K562 (cell line): ENCODE measurements around the gene RIMKLA. TPM values are rescaled to one million over a fixed set of nuclear protein-coding genes. Genes with fewer than 3 reads are reported as not detected.
A peak's percentile ranks its signal among the peaks of the same experiment; 100 is the strongest.

Source experiments
- PHF8 ChIP-seq: fragments of 200-600 bp; sonication (generic); IDR thresholded peaks from 2 replicates; pipeline ENCODE4 v1.6.1; 2012; ENCODE audit warnings: mixed run types, mild to moderate bottlenecking, inconsistent platforms, low read length, moderate library complexity, borderline replicate concordance
- POLR2G ChIP-seq: fragments of 200-400 bp; formaldehyde crosslinking; IDR thresholded peaks from 2 replicates; pipeline ENCODE4 v1.6.1; 2017; ENCODE audit warnings: low read depth, mild to moderate bottlenecking, antibody characterized with exemption, low read length, moderate library complexity
- PYGO2 ChIP-seq: fragments of 450-650 bp; IDR thresholded peaks from 2 replicates; pipeline ENCODE4 v1.6.1; 2016; ENCODE audit warnings: mild to moderate bottlenecking, missing genetic modification characterization, moderate library complexity, missing compliant biosample characterization
- RBBP5 ChIP-seq: fragments of 200-600 bp; sonication (generic); IDR thresholded peaks from 2 replicates; pipeline ENCODE4 v1.6.1; 2012; ENCODE audit warnings: borderline replicate concordance, mild to moderate bottlenecking, low read length, control low read depth, inconsistent platforms; ENCODE audit not compliant: insufficient read depth, poor library complexity, severe bottlenecking
- RBFOX2 ChIP-seq: fragments of 200-400 bp; formaldehyde crosslinking; IDR thresholded peaks from 2 replicates; pipeline ENCODE4 v1.6.1; 2017; ENCODE audit warnings: low read depth, mild to moderate bottlenecking, low read length, moderate library complexity
- SPI1 ChIP-seq: IDR thresholded peaks from 2 replicates; pipeline ENCODE4 v1.6.1; 2011; ENCODE audit warnings: low read depth, low read length, control low read depth, borderline replicate concordance
- SRSF3 ChIP-seq: fragments of 200-400 bp; formaldehyde crosslinking; IDR thresholded peaks from 2 replicates; pipeline ENCODE4 v1.6.1; 2016; ENCODE audit warnings: mild to moderate bottlenecking, low read length, moderate library complexity; ENCODE audit not compliant: insufficient read depth
- ZFX ChIP-seq: sonication (generic); formaldehyde crosslinking; IDR thresholded peaks from 2 replicates; pipeline ENCODE4 v1.8.0; 2022; ENCODE audit warnings: mild to moderate bottlenecking, missing genetic modification reagents, moderate library complexity
- polyA plus RNA-seq, 8 experiments: library from polyadenylated mRNA; depleted of rRNA in 4 of 8; stranded (reverse) in 5 of 8; unstranded in 3 of 8; fragments of >200 nt; fragmentation: Nextera tagmentation in 2 of 8; fragmentation: Illumina TruSeq in 1 of 8; extraction: Ambion mirVana in 2 of 8; extraction: Trizol in 1 of 8; gene quantifications; 2 replicates each; pipeline versions ENCODE4 v1.2.1 to v1.2.3, GENCODE V29; 2011 to 2014; ENCODE audit warnings: inconsistent platforms in 1 of 8, missing spikeins in 1 of 8
- total RNA-seq, 7 experiments: library from RNA; depleted of rRNA in 6 of 7; stranded (reverse); fragments of >200 nt in 6 of 7; fragmentation: Illumina TruSeq in 2 of 7; extraction: Trizol in 2 of 7; gene quantifications; 2 replicates each; pipeline versions ENCODE4 v1.2.1 to v1.2.3, GENCODE V29; 2011 to 2021; ENCODE audit warnings: low replicate concordance in 1 of 7
- TF ChIP-seq, protein P1 (sequence below), 2 experiments: fragments of 450-650 bp in 1 of 2; sonication (generic) in 1 of 2; formaldehyde crosslinking in 1 of 2; IDR thresholded peaks; 2 replicates each; pipeline versions ENCODE4 v1.7.1 to v1.9.0; 2016 to 2022; ENCODE audit warnings: inconsistent platforms in 1 of 2, mild to moderate bottlenecking in 1 of 2, missing genetic modification reagents in 1 of 2
- TF ChIP-seq, protein P2 (sequence below), 3 experiments: fragments of 200-800 bp in 1 of 3; fragments of 250-450 bp in 1 of 3; fragments of 450-650 bp in 1 of 3; sonication (Bioruptor Pico) in 1 of 3; sonication (Bioruptor generic) in 1 of 3; formaldehyde crosslinking in 1 of 3; IDR thresholded peaks; 2 replicates each; pipeline versions ENCODE4 v1.6.1 to v1.8.0; 2016 to 2022; ENCODE audit warnings: mild to moderate bottlenecking in 2 of 3, missing genetic modification characterization in 2 of 3, missing compliant biosample characterization in 1 of 3, moderate library complexity in 1 of 3
- TF ChIP-seq, protein P3 (sequence below): fragments of 150-350 bp; conservative IDR thresholded peaks from 2 replicates; pipeline ENCODE4 v1.6.1; 2014; ENCODE audit warnings: low read length

Gene RIMKLA
- total and polyA plus RNA-seq, 9 of the 15 experiments (the other 6 are each of a cell fraction or from before 2014, with no cell fraction given) = 0.02 TPM; not detected in 8

DNA sequence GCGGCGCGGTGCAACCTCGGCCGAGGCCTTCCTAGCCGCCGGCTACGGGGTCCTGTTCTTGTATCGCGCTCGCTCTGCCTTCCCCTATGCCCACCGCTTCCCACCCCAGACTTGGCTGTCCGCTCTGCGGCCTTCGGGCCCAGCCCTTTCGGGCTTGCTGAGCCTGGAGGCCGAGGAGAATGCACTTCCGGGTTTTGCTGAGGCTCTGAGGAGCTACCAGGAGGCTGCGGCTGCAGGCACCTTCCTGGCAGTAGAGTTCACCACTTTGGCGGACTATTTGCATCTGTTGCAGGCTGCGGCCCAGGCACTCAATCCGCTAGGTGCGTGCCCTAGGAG, 76.1 kb downstream of the RIMKLA start (continued):
- TF ChIP-seq, protein P1, sequence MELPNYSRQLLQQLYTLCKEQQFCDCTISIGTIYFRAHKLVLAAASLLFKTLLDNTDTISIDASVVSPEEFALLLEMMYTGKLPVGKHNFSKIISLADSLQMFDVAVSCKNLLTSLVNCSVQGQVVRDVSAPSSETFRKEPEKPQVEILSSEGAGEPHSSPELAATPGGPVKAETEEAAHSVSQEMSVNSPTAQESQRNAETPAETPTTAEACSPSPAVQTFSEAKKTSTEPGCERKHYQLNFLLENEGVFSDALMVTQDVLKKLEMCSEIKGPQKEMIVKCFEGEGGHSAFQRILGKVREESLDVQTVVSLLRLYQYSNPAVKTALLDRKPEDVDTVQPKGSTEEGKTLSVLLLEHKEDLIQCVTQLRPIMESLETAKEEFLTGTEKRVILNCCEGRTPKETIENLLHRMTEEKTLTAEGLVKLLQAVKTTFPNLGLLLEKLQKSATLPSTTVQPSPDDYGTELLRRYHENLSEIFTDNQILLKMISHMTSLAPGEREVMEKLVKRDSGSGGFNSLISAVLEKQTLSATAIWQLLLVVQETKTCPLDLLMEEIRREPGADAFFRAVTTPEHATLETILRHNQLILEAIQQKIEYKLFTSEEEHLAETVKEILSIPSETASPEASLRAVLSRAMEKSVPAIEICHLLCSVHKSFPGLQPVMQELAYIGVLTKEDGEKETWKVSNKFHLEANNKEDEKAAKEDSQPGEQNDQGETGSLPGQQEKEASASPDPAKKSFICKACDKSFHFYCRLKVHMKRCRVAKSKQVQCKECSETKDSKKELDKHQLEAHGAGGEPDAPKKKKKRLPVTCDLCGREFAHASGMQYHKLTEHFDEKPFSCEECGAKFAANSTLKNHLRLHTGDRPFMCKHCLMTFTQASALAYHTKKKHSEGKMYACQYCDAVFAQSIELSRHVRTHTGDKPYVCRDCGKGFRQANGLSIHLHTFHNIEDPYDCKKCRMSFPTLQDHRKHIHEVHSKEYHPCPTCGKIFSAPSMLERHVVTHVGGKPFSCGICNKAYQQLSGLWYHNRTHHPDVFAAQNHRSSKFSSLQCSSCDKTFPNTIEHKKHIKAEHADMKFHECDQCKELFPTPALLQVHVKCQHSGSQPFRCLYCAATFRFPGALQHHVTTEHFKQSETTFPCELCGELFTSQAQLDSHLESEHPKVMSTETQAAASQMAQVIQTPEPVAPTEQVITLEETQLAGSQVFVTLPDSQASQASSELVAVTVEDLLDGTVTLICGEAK (IDR thresholded peaks at IDR 0.05) = 0 out of 2 replicates have a peak, but pooled peaks have one; percentile 36
- TF ChIP-seq, protein P1 (CRISPR knock-in tag; IDR thresholded peaks at IDR 0.05) = no peak
- TF ChIP-seq POLR2G = peak; percentile 76
- TF ChIP-seq, protein P2, sequence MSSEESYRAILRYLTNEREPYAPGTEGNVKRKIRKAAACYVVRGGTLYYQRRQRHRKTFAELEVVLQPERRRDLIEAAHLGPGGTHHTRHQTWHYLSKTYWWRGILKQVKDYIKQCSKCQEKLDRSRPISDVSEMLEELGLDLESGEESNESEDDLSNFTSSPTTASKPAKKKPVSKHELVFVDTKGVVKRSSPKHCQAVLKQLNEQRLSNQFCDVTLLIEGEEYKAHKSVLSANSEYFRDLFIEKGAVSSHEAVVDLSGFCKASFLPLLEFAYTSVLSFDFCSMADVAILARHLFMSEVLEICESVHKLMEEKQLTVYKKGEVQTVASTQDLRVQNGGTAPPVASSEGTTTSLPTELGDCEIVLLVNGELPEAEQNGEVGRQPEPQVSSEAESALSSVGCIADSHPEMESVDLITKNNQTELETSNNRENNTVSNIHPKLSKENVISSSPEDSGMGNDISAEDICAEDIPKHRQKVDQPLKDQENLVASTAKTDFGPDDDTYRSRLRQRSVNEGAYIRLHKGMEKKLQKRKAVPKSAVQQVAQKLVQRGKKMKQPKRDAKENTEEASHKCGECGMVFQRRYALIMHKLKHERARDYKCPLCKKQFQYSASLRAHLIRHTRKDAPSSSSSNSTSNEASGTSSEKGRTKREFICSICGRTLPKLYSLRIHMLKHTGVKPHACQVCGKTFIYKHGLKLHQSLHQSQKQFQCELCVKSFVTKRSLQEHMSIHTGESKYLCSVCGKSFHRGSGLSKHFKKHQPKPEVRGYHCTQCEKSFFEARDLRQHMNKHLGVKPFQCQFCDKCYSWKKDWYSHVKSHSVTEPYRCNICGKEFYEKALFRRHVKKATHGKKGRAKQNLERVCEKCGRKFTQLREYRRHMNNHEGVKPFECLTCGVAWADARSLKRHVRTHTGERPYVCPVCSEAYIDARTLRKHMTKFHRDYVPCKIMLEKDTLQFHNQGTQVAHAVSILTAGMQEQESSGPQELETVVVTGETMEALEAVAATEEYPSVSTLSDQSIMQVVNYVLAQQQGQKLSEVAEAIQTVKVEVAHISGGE (CRISPR knock-in tag; IDR thresholded peaks at IDR 0.05) = no peak
- TF ChIP-seq ZFX (CRISPR knock-in tag) = peak; percentile 68
- peak; percentile 39 for TF ChIP-seq PHF8
- TF ChIP-seq SPI1 = peak; percentile 84
- peak; percentile 34 for TF ChIP-seq RBBP5
- TF ChIP-seq SRSF3 = 0 out of 2 replicates have a peak, but pooled peaks have one; percentile 48
- TF ChIP-seq, protein P3, sequence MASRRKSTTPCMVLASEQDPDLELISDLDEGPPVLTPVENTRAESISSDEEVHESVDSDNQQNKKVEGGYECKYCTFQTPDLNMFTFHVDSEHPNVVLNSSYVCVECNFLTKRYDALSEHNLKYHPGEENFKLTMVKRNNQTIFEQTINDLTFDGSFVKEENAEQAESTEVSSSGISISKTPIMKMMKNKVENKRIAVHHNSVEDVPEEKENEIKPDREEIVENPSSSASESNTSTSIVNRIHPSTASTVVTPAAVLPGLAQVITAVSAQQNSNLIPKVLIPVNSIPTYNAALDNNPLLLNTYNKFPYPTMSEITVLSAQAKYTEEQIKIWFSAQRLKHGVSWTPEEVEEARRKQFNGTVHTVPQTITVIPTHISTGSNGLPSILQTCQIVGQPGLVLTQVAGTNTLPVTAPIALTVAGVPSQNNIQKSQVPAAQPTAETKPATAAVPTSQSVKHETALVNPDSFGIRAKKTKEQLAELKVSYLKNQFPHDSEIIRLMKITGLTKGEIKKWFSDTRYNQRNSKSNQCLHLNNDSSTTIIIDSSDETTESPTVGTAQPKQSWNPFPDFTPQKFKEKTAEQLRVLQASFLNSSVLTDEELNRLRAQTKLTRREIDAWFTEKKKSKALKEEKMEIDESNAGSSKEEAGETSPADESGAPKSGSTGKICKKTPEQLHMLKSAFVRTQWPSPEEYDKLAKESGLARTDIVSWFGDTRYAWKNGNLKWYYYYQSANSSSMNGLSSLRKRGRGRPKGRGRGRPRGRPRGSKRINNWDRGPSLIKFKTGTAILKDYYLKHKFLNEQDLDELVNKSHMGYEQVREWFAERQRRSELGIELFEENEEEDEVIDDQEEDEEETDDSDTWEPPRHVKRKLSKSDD = 0 out of 2 replicates have a peak, but pooled peaks have one; percentile 35
- TF ChIP-seq PYGO2 (tag) = no peak
- TF ChIP-seq RBFOX2 = peak; percentile 82
